Measurements from ENCODE around the gene DNASE1L1. TPM values are rescaled to one million over a fixed set of nuclear protein-coding genes. Genes with fewer than 3 reads are reported as not detected.
A peak's percentile ranks its signal among the peaks of the same experiment; 100 is the strongest.

The DNASE1L1 gene
- total and polyA plus RNA-seq, 2 of the 13 experiments (the other 11 are each of a cell fraction or from before 2014, with no cell fraction given) = 4.7 to 12.3 TPM

- TF ChIP-seq PREB (CRISPR knock-in tag; IDR thresholded peaks at IDR 0.05) (no peak), HOXA3 (CRISPR knock-in tag; IDR thresholded peaks at IDR 0.05) (0 out of 2 replicates have a peak, but pooled peaks have one; percentile 8), TSC22D2 (CRISPR knock-in tag; IDR thresholded peaks at IDR 0.05; ENCODE audit: borderline replicate concordance) (no peak), ZNF589 (CRISPR knock-in tag; conservative IDR thresholded peaks at IDR 0.05) (no peak), FOXA3 (CRISPR knock-in tag; IDR thresholded peaks at IDR 0.05) (no peak), KLF6 (CRISPR knock-in tag; IDR thresholded peaks at IDR 0.05) (no peak), NCOA5 (CRISPR knock-in tag; IDR thresholded peaks at IDR 0.05) (no peak), ZNF563 (CRISPR knock-in tag; IDR thresholded peaks at IDR 0.05) (0 out of 2 replicates have a peak, but pooled peaks have one; percentile 40), KDM5B (CRISPR knock-in tag; IDR thresholded peaks at IDR 0.05; ENCODE audit: borderline replicate concordance) (0 out of 2 replicates have a peak, but pooled peaks have one; percentile 16), UBTF (CRISPR knock-in tag; IDR thresholded peaks at IDR 0.05) (peak; percentile 34; the same call in 1 of the 2 replicates), ZGPAT (CRISPR knock-in tag; IDR thresholded peaks at IDR 0.05) (0 out of 2 replicates have a peak, but pooled peaks have one; percentile 23), ZNF337 (CRISPR knock-in tag; IDR thresholded peaks at IDR 0.05; ENCODE audit: borderline replicate concordance, low read depth) (no peak), ZNF772 (CRISPR knock-in tag; IDR thresholded peaks at IDR 0.05) (0 out of 2 replicates have a peak, but pooled peaks have one; percentile 40), GTF3A (CRISPR knock-in tag; conservative IDR thresholded peaks at IDR 0.05) (no peak), AGO2 (optimal IDR thresholded peaks at IDR 0.05; ENCODE audit: low read depth, low read length) (peak; percentile 6), RBFOX2 (IDR thresholded peaks at IDR 0.05; ENCODE audit: low read depth, low read length) (peak; percentile 39; the same call in 1 of the 2 replicates), ZNF629 (CRISPR knock-in tag; conservative IDR thresholded peaks at IDR 0.05) (peak; percentile 73), TFAP4 (IDR thresholded peaks at IDR 0.05; ENCODE audit: borderline replicate concordance, low read depth) (peak; percentile 61; the same call in 1 of the 2 replicates)
Measured at GRCh38 chrX:154443992-154444754, 35.1 kb upstream of the DNASE1L1 start, which contains the start of gene FAM50A (continued).

Data from HepG2 (cell line).